Activated CD8-positive, alpha-beta memory T cell treated with anti-CD3 and anti-CD28 coated beads for 36 hours (primary cell): ENCODE data around the gene TAF3. TPM values are rescaled to one million over a fixed set of nuclear protein-coding genes. Genes with fewer than 3 reads are reported as not detected.

Experiments
- CTCF ChIA-PET: fragments of 350-600 bp; sonication (Branson Sonifier 250); formaldehyde crosslinking; loops from one replicate; lab custom pipeline; 2021; ENCODE audit warnings: antibody characterized with exemption; lab: Charles Lee
- POLR2A ChIA-PET: fragments of 350-600 bp; sonication (Branson Sonifier 250); formaldehyde crosslinking; loops from one replicate; lab custom pipeline; 2021; ENCODE audit warnings: antibody characterized with exemption; lab: Charles Lee
- total RNA-seq, 2 experiments: library from RNA; stranded (reverse); gene quantifications; one replicate each; pipeline ENCODE4 v1.2.3, GENCODE V29; 2021

Gene TAF3
- total RNA-seq, 2 experiments from 2014 or later = 19.4 to 20.3 TPM

DNA sequence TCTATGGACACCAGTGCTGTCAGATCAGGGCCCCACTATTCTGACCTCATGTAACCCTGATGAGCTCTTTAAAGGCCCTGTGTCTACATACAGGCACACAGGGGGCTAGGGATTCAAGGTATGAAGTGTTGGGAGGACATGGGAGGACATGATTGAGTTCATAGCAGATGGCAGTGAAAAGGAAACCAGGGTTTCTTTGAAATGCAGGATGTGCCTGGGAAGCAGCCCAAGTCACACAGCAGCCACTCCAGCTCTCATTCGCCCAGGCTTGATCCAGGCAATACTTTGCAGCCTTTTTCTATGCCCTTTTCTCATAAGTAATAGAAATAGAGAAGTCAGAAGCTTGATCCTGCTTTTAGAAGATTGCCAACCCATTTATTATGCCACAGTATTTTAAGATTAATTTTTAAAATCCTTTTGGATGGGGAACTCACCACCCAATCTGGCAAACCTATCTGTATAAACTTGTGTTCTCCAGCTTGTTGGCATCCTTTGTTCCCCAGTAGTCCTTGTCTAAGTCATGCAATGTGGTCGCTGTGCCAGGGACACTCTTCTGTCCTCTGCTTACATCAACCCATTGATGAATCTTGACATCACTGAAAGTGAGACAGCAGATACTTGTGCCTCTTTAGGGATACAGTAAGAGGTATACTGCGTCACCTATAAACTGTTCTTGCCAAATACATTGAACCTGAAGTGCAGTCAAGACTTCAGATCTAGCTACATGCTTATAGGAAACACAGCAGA, 95.0 kb downstream of the TAF3 start:
- ChIA-PET POLR2A (no interaction called here), CTCF (no interaction called here)

DNA sequence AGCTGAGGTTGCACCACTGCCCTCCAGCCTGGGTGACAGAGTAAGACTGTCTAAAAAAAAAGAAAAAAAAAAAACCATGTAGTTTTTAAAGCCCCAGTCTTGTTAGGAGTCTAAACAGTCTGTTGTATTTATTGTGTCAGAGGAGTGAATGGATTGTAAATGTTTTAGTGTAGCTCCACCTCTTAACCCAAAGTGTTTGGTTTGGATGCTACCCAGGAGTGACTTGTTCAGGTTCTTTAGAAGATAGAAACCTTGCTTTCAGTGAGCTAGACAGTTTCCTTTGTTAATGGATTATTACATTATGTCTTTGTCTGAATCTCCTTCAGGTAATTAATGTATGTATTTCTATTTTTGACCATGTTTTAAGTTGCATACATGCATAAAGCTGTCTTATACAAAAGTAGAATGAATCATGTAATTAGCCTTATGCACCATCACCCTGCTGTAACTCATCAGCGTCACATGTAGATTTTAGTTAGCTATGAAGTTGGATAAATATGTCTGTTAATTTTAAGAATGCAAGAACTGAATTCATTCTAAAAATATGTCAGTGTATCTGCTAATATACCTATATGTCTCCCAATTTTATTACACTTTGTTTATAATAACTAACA, 97.7 kb downstream of the TAF3 start:
- ChIA-PET POLR2A (no interaction called here), CTCF (no interaction called here)

GRCh38 chr10:7917736-7918135, 99.4 kb downstream of the TAF3 start:
- ChIA-PET POLR2A (no interaction called here), CTCF (no interaction called here)

DNA sequence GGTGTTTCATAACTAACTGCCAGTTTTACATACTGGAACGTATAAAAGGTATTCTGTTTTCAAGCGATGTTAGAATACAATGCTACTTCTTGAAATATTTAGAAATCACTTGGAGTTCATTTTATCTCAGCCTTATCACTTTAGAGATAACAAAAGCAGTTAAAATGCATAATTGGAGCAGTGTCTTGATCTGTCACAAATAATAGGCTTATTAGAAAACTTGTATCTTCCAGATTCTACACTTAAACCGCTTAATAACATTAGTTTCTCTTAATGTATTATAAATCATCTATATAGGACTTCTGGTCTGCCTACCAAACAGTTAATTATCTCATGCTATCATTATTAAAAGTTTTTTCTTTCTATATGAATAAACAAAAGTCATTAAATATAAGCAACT, 104.4 kb downstream of the TAF3 start:
- POLR2A ChIA-PET = no interaction called here
- CTCF ChIA-PET = no interaction called here

DNA sequence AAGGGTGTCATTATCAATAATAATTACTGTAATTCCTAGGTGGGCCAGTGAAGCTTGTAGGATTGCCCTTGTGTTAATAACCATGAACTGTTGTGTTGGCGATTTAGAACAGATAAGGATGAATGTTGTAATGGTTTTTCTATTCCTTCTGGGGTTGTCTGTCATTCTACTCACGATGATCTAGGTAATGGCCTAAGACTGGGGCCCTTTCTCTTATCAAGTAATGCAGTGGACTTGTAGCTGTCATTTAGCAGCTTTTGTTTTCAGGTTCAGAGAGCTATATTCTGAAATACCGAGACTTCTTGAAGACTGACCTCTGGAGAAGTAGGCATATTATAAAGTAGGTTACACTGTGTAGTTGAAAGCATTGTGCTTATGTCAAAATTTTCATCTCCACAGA, 110.2 kb downstream of the TAF3 start:
- POLR2A ChIA-PET = no interaction called here
- CTCF ChIA-PET = no interaction called here

GRCh38 chr10:7932301-7933036, 114.2 kb downstream of the TAF3 start:
- POLR2A ChIA-PET = no interaction called here
- CTCF ChIA-PET = no interaction called here

- CTCF ChIA-PET = interaction anchor here (0.8 kb wide), 1 partner anchor 9 kb away, joined by 4 read pairs; no protein-coding TSS in a partner anchor
- POLR2A ChIA-PET = no interaction called here
Measured at GRCh38 chr10:7933262-7933661, 115.0 kb downstream of the TAF3 start.

- POLR2A ChIA-PET = no interaction called here
- CTCF ChIA-PET = interaction anchor here (0.6 to 0.8 kb wide), 2 partner anchors 8 to 24 kb away, joined by 3 to 4 read pairs; no protein-coding TSS in a partner anchor
Measured at GRCh38 chr10:7933757-7934156, 115.5 kb downstream of the TAF3 start.

- ChIA-PET CTCF (no interaction called here), POLR2A (no interaction called here)
Measured at GRCh38 chr10:7937315-7937945, 119.1 kb downstream of the TAF3 start.

DNA sequence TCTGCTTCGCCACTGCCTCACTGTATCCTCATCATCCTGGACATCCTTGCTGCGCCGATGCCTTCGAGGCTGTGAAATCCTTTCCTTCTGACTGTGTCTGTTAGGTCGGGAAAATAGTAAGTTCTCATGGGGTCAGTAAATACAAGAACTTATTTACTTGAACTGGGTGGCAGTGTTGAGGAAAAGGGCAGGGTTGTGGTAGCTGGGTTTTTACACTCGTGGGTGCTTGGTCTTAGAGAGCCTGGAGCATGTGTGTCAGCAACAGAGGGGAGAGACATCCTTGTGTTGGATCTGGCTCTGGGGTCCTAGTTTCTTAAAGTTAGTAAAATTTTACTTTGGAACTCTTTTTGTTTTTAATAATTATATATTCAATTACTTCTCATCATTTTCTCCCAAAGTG, 123.3 kb downstream of the TAF3 start:
- CTCF ChIA-PET = interaction anchor here (1.0 kb wide), 1 partner anchor 8 kb away, joined by 4 read pairs; no protein-coding TSS in a partner anchor
- POLR2A ChIA-PET = no interaction called here

GRCh38 chr10:7942316-7942715, 124.0 kb downstream of the TAF3 start:
- ChIA-PET POLR2A (no interaction called here), CTCF (interaction anchor here (1.0 kb wide), 1 partner anchor 9 kb away, joined by 4 read pairs; no protein-coding TSS in a partner anchor)

DNA sequence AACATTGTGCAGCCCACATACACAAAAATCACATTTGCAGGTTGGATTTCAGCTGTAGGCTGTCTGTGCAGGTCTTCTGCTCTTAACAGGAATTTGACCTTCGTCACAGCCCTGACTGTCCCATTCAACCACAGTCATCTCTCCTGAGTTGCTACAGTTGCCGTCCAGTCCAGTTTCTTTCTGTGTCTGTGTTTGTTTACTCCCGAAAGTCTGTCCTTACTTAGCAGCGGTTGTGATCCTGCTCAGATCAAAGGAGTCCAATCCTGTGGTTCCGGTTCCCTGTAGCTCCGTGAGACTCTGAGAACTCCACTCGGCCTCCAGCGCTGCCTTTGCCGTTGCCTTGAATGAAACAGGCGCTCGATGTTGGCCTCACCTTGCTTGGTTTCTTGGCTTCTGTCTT, 124.6 kb downstream of the TAF3 start:
- ChIA-PET POLR2A (no interaction called here), CTCF (no interaction called here)

DNA sequence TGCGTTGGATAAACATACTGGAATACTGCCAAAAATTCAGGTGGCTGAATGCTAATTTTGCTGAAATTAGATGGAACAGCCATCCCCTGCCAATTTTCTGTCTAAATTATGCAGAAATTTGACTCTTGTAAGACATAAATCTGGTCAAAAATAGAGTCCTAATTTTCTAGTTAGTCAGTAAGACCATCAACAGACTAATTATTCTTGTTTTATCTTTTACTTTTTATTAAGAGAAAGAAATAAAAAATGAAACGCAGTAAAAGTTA, 125.8 kb downstream of the TAF3 start:
- CTCF ChIA-PET = no interaction called here

DNA sequence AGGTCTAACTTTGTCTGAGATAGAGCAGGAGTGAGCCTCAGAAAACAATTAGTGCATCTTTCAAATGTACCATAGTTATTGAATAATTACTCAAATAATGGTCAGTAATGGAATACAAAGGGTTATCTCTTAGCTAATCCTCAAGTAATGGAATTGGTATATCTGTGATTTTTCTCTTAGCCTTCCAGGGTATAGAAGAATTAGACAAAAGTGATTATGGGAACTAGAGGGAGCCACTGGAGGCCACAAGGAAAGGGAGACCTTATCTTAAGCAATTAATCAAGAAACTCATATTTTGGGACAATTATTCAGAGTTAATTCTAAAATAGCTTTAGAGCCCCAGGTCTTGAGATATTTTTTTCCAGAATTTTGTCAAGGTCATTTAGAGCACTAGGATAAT, 126.2 kb downstream of the TAF3 start:
- ChIA-PET CTCF (no interaction called here), POLR2A (no interaction called here)

More for the DNA sequence above, 125.8 kb downstream of the TAF3 start:
- POLR2A ChIA-PET = no interaction called here

GRCh38 chr10:7945034-7945433, 126.7 kb downstream of the TAF3 start:
- CTCF ChIA-PET = no interaction called here
- POLR2A ChIA-PET = no interaction called here

- ChIA-PET POLR2A (no interaction called here), CTCF (no interaction called here)
Measured at GRCh38 chr10:7945469-7946187, 127.3 kb downstream of the TAF3 start.

DNA sequence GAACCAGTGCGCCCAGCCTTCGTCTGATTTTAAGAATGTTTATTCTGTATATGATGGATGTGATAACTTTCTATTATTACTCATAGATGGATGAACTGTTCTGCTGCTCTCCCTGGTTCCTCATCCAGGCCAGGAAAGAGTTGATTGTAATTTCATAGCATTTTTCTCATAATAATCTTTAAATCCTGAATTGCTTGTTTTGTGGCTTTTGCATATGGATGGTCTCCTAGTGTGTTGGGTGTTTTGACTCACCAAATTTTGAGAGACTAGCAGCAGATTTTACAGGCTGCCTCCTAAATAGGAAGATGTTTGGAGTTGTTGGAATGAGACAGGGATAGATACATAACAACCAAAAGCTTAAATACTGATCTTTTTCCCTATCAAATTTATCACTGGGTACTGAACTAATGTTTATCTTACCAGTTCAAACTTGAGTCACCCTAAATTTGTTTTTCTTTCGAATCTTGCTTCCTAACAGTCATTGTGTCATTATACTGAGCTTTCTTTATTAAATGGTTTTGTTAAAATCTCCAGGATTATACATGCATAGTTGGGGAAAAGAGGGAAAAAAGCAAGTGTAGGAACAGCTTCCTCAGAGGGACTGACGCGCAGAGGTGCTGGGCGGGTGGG, 130.2 kb downstream of the TAF3 start:
- ChIA-PET POLR2A (no interaction called here), CTCF (no interaction called here)

DNA sequence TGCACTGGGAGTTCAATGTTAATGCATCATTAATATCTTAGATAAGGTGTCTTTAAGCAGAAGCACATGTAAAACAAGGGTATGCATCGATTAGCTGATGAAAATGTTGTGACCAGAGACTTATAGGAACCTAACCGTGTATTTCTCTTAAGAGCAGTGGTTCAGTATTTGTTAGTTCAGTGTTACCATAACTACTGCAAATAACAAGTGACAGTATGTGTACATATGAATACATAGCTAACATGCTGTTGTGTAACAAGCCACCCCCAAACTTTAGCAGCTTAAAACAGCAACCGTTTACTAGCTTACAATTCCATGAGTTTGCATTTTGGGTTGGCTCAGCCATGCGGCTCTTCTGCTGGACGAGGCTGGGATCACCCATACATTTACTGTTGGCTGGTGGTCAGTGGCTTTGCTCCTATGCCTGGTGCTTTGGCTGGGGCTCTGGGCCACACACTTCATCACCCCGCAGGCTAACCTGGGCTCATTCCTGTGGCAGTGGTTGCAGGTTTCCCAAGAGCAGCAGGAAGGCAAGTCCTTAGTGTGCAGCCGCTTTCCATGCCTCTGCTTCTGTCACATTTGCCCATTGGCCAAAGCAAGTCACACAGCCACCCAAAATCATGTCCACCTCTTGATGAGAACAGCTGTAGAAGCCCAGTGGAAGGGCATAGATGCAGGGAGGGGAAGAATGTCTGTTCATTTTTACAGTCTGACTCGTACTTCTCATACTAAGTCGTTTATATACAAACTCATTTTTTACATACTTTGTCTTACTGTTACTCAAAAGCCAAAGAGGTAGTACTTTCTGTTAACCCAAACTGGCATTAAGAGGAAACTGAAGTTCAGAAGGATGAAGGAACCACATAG, 132.9 kb downstream of the TAF3 start:
- ChIA-PET POLR2A (no interaction called here), CTCF (no interaction called here)
